K562 (cell line): ENCODE measurements around the gene CD74. TPM values are rescaled to one million over a fixed set of nuclear protein-coding genes. Genes with fewer than 3 reads are reported as not detected.

Experiments
- ATAC-seq: fragments of 200-7000 bp; cut with Tn5 transposase; 3 replicates; pipeline ENCODE4 v1.9.1; 2020; ENCODE audit warnings: moderate library complexity
- BruUV-seq: library from RNA; stranded (reverse); fragments of 400-500 nt; replicated peaks from 2 replicates; lab custom pipeline; 2021; lab: Mats Ljungman, UMichigan
- CTCF ChIA-PET: fragments of 300-600 bp; formaldehyde crosslinking; extraction: SDS; loops from one replicate; lab custom pipeline; 2021; ENCODE audit warnings: low intra/inter-chr PET ratio; lab: Yijun Ruan, JAX
- POLR2A ChIA-PET: fragments of 300-600, 350-650 bp; sonication (Branson Sonifier 250); formaldehyde crosslinking; extraction: SDS; loops from one replicate; lab custom pipeline; 2021; ENCODE audit warnings: antibody characterized with exemption, inconsistent platforms; lab: Yijun Ruan, JAX
- DNase-seq, 4 experiments: peaks; one replicate each; pipeline versions ENCODE4 v3.0.0 to v3.0.0-alpha.2; 2011 to 2018; ENCODE audit warnings: low spot score in 3 of 4, mixed read lengths in 3 of 4; ENCODE audit errors: extremely low read depth in 1 of 4
- FAIRE-seq: peaks from 2 replicates; lab custom pipeline; 2011; peaks lifted over from hg19 to GRCh38; lab: Jason Lieb, UNC
- H2AFZ ChIP-seq: 2 replicates; pipeline ENCODE4 v1.6.0; 2011; ENCODE audit warnings: low read depth, low read length, control low read depth, inconsistent platforms
- H3K27ac ChIP-seq: fragments of 200-600 bp; 3 replicates; pipeline ENCODE4 v1.8.0; 2011; ENCODE audit warnings: low read depth, mild to moderate bottlenecking, control low read depth, inconsistent platforms, low read length, moderate library complexity, mixed read lengths; ENCODE audit errors: extremely low read depth
- H3K27me3 ChIP-seq, 2 experiments: fragments of 300-600 bp in 1 of 2; 2 replicates in 1 of 2; 3 replicates in 1 of 2; pipeline versions ENCODE4 v1.6.0 to v1.8.0; 2011; ENCODE audit warnings: inconsistent platforms in 2 of 2, low read length in 2 of 2, mild to moderate bottlenecking in 1 of 2, mixed read lengths in 1 of 2, moderate library complexity in 1 of 2; ENCODE audit not compliant: control insufficient read depth in 2 of 2, insufficient read depth in 2 of 2
- H3K36me3 ChIP-seq: fragments of 300-600 bp; 3 replicates; pipeline ENCODE4 v1.8.0; 2011; ENCODE audit warnings: mild to moderate bottlenecking, low read length, inconsistent platforms; ENCODE audit not compliant: control insufficient read depth, insufficient read depth
- H3K4me1 ChIP-seq, 2 experiments: fragments of 200-600 bp in 1 of 2; replicated peaks in 1 of 2; 2 replicates in 1 of 2; 3 replicates in 1 of 2; pipeline versions ENCODE4 v1.5.1 to v1.8.0; 2011; ENCODE audit warnings: inconsistent platforms in 2 of 2, low read length in 2 of 2, mild to moderate bottlenecking in 1 of 2, mixed read lengths in 1 of 2, moderate library complexity in 1 of 2; ENCODE audit not compliant: control insufficient read depth in 2 of 2, insufficient read depth in 2 of 2
- H3K4me2 ChIP-seq: 2 replicates; pipeline ENCODE4 v1.6.1; 2011; ENCODE audit warnings: low read length, control low read depth, inconsistent platforms, mixed read lengths; ENCODE audit not compliant: insufficient read depth
- H3K4me3 ChIP-seq: fragments of 200-600 bp; sonication (generic), shearing (Covaris generic); 2 replicates; pipeline ENCODE4 v1.5.1; 2016; ENCODE audit warnings: control low read depth, inconsistent platforms
- H3K79me2 ChIP-seq: fragments of 200-600 bp; 3 replicates; pipeline ENCODE4 v1.8.0; 2011; ENCODE audit warnings: low read length, inconsistent platforms; ENCODE audit not compliant: control insufficient read depth, insufficient read depth
- H3K9ac ChIP-seq, 2 experiments: 2 replicates each; pipeline versions ENCODE4 v1.6.0 to v1.6.1; 2011; ENCODE audit warnings: low read depth in 2 of 2, low read length in 2 of 2, control low read depth in 1 of 2, inconsistent platforms in 1 of 2, mild to moderate bottlenecking in 1 of 2, mixed read lengths in 1 of 2; ENCODE audit not compliant: insufficient read depth in 1 of 2
- H3K9me1 ChIP-seq: one replicate; pipeline ENCODE4 v1.6.0; 2011; ENCODE audit warnings: inconsistent platforms, mild to moderate bottlenecking, low read length, moderate library complexity; ENCODE audit not compliant: control insufficient read depth, insufficient read depth
- H3K9me3 ChIP-seq: replicated peaks from 2 replicates; pipeline ENCODE4 v1.5.1; 2011; ENCODE audit warnings: low read depth, low read length, inconsistent platforms; ENCODE audit not compliant: control insufficient read depth, insufficient read depth
- H4K20me1 ChIP-seq: replicated peaks from 2 replicates; pipeline ENCODE4 v1.6.1; 2011; ENCODE audit warnings: low read length, inconsistent platforms, mixed read lengths; ENCODE audit not compliant: control insufficient read depth, insufficient read depth
- BHLHE40 ChIP-seq: IDR thresholded peaks from 2 replicates; pipeline ENCODE4 v1.6.1; 2011; ENCODE audit warnings: low read length, improper control_type of control experiment
- BMI1 ChIP-seq: fragments of 150-350 bp; IDR thresholded peaks from 2 replicates; pipeline ENCODE4 v1.6.1; 2014; ENCODE audit warnings: low read length
- E2F1 ChIP-seq: sonication (generic); formaldehyde crosslinking; IDR thresholded peaks from 2 replicates; pipeline ENCODE4 v1.8.1; 2023; ENCODE audit warnings: mild to moderate bottlenecking, missing genetic modification reagents, moderate library complexity
- HMGXB4 ChIP-seq: sonication (generic); formaldehyde crosslinking; IDR thresholded peaks from 2 replicates; pipeline ENCODE4 v1.8.1; 2023; ENCODE audit warnings: mild to moderate bottlenecking, missing genetic modification reagents
- IFI16 ChIP-seq: fragments of 250-450 bp; sonication (Bioruptor Pico); IDR thresholded peaks from 2 replicates; pipeline ENCODE4 v2.1.2; 2022; ENCODE audit warnings: mild to moderate bottlenecking, inconsistent platforms
- MBD2 ChIP-seq: sonication (generic); IDR thresholded peaks from 2 replicates; pipeline ENCODE4 v1.6.1; 2016; ENCODE audit warnings: low read depth, borderline replicate concordance
- TFAM ChIP-seq: fragments of 250-450 bp; sonication (Bioruptor Pico); conservative IDR thresholded peaks from 2 replicates; pipeline ENCODE4 v1.5.0; 2021; ENCODE audit warnings: mild to moderate bottlenecking, moderate library complexity
- ZBTB5 ChIP-seq: fragments of 450-650 bp; IDR thresholded peaks from 2 replicates; pipeline ENCODE4 v1.6.1; 2017; ENCODE audit warnings: antibody characterized with exemption
- ZNF146 ChIP-seq: IDR thresholded peaks from one replicate; pipeline ENCODE4 v1.6.1; 2018; ENCODE audit warnings: missing compliant biosample characterization; ENCODE audit not compliant: unreplicated experiment
- WGBS: fragments of 100-300 bp; shearing (Covaris generic); methylation state at CpG from one replicate; pipeline ENCODE4 v1.1.6; 2016; ENCODE audit warnings: low coverage, mixed read lengths; ENCODE audit not compliant: insufficient coverage; ENCODE audit errors: missing lambda C conversion rate; 5-methylcytosine and 5-hydroxymethylcytosine counted together
- in situ Hi-C: fragments of 300-500 bp; cut with MboI; formaldehyde crosslinking; loops from 4 replicates; pipeline ENCODE4 v1.15.0; 2018; ENCODE audit warnings: inconsistent platforms, mixed read lengths
- intact Hi-C: fragments of 100-400 bp; cut with micrococcal nuclease; formaldehyde crosslinking; loops from 2 replicates; pipeline ENCODE4 v1.14.2; 2022
- polyA plus RNA-seq, 8 experiments: library from polyadenylated mRNA; depleted of rRNA in 4 of 8; stranded (reverse) in 5 of 8; unstranded in 3 of 8; fragments of >200 nt; fragmentation: Nextera tagmentation in 2 of 8; fragmentation: Illumina TruSeq in 1 of 8; extraction: Ambion mirVana in 2 of 8; extraction: Trizol in 1 of 8; gene quantifications; 2 replicates each; pipeline versions ENCODE4 v1.2.1 to v1.2.3, GENCODE V29; 2011 to 2014; ENCODE audit warnings: inconsistent platforms in 1 of 8, missing spikeins in 1 of 8
- total RNA-seq, 7 experiments: library from RNA; depleted of rRNA in 6 of 7; stranded (reverse); fragments of >200 nt in 6 of 7; fragmentation: Illumina TruSeq in 2 of 7; extraction: Trizol in 2 of 7; gene quantifications; 2 replicates each; pipeline versions ENCODE4 v1.2.1 to v1.2.3, GENCODE V29; 2011 to 2021; ENCODE audit warnings: low replicate concordance in 1 of 7

The CD74 gene
- total and polyA plus RNA-seq, 9 of the 15 experiments (the other 6 are each of a cell fraction or from before 2014, with no cell fraction given), result 0.07 to 4.8 (median 0.32) TPM

GRCh38 chr5:150384701-150385100, 28.0 kb downstream of the CD74 start:
- in situ Hi-C loops (no loop called here), intact Hi-C loops (no loop called here)
- DNase-seq (no peak), FAIRE-seq (no peak), ATAC-seq (no peak)
- Histone ChIP-seq H3K27me3 (no peaks in the 10 kb centered on the region), H3K27ac (no peak overlapping the region), H3K9me1 (no peaks in the 10 kb centered on the region), H3K79me2 (no peaks in the 10 kb centered on the region; the same call in 2 of the 3 replicates), H3K9me3 (no peaks in the 10 kb centered on the region), H3K4me3 (no peak overlapping the region), H3K4me1 (0 out of 5 replicates have a peak, but pooled peaks cover 0 to 3% of the 10 kb centered on the region in 2 experiments), H2AFZ (no peak overlapping the region), H3K4me2 (no peak overlapping the region), H3K36me3 (peaks cover 100% of the 10 kb centered on the region), H3K9ac (no peak overlapping the region), H4K20me1 (no peaks in the 10 kb centered on the region)
- 95% methylated on average over 5 of the region's 5 CpGs for WGBS
- POLR2A ChIA-PET, result interaction anchor here (1.2 kb wide), 1 partner anchor 10 kb away, joined by 3 read pairs; no protein-coding TSS in a partner anchor
- no TSS peak for BruUV-seq
- TF ChIP-seq TFAM (no peak), ZBTB5 (no peak), IFI16 (no peak), MBD2 (no peak), BMI1 (no peak), E2F1 (CRISPR knock-in tag) (no peak), HMGXB4 (CRISPR knock-in tag) (no peak), ZNF146 (CRISPR knock-in tag) (no peak), BHLHE40 (no peak)
- CTCF ChIA-PET, result no interaction called here
